ENCODE data around the gene IL32.
A peak's percentile ranks its signal among the peaks of the same experiment; 100 is the strongest.

The IL32 gene

DNA sequence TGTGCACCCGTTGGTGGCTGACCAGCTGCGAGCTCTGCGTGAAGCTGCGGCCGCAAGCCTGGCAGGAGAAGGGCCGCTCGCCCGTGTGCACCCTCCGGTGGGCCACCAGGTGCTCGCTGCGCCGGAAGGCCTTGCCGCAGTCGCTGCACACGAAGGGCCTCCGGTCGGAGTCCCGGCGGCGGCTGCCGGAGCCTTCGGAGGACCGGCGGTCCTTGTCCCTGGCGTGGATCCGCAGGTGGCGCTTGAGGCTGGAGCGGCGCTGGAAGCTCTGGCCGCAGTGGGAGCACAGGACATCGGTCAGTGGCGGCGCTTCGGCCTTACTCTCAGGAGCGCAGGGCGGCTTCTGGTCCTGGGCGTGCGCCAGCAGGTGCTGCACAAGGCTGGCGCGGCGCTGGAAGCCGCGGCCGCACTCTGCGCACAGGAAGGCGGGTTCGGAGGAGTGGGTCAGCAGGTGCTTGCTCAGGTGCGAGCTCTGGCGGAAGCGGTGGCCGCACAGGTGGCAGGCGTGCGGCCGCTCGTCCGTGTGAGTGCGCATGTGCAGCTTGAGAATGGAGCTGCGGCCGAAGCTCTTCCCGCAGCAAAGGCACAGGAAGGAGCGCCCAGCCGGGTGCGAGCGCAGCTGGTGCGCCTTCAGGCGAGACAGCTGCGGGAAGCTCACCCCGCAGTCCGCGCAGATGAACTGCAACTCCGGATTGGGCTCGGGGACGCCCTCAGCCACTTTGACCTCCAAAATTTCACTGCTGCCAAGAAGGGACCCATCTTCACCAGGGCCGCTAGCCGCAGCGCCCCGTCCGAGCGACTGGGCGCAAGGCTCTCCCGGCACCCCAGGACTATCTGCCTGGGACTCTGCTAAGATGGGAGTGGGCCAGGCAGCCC, 24.5 kb downstream of the IL32 start:
- DNase-seq (ENCODE audit: low read depth), result no peak

DNA sequence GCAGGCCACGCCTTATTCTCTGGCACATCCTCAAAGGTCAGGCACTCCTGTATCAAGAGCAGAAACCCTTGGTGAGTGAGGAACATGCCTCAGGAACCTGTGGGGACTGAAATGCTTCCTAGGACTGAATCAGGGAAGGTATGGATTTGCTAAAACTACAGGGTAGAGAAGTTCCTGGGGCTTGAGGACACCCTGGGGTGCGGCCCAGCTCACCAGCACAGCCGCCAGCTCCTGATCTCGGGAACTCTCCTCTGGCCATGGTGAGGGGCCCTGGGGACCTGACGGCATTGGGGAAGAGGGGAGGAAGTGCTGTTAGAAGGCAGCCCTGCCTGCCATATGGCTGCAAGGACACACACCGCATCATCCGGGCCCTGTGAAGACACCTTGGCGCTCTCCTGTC, 26.1 kb downstream of the IL32 start:
- DNase-seq (ENCODE audit: low read depth), result no peak

GRCh38 chr16:3092501-3092941, 27.1 kb downstream of the IL32 start:
- no peak for DNase-seq (ENCODE audit: low read depth)

- DNase-seq (ENCODE audit: low read depth), result no peak
These were observed 29.0 kb downstream of the IL32 start for GRCh38 chr16:3094289-3095027.

DNA sequence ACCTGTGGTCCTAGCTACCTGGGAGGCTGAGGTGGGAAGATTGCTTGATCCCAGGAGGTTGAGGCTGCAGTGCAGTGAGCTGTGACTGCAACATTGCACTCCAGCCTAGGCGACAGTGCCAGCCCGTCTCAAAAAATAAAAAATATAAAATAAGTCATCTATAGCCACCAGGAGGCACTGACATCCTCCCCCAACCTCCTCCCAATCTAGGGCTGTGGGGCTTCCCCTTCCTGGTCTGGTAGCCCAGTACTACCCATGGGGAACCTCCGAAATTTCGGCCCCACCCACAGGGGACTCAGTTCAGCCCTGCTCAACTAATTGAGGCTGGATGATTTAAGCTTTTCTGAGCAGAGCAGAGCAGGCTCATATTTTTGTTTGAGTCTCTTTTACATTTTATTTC, 30.4 kb downstream of the IL32 start:
- peak; percentile 37 for DNase-seq (ENCODE audit: low read depth)

- no peak for DNase-seq (ENCODE audit: low read depth)
These were observed 30.9 kb downstream of the IL32 start for GRCh38 chr16:3096362-3096761.

DNA sequence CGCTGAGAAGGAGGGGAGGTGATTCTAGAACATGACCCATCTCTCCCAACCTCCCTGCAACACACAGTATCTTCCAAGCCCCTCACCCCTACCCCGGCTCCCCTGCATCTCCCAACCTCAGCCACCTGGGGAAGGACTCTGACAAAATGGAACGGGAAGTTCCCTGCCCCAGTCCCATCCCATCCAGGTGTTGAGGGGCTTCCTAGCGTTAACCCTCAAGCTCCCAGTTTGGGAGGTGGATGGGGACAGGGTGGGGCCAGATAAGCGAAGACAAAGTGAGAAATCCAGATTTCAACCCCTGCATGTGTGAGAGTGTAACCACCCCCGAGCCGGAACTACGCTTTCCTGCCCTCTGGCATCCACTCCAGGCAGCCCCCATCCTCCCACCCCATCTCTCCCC, 31.8 kb downstream of the IL32 start:
- DNase-seq (ENCODE audit: low read depth), result no peak

GRCh38 chr16:3098459-3099394, 33.3 kb downstream of the IL32 start, which contains the start of gene ZSCAN10:
Gene ZSCAN10, minus strand, starts transcription at chr16:3099294. Its CDS starts 6,357 bp downstream, at chr16:3092937.
- no peak for DNase-seq (ENCODE audit: low read depth)

DNA sequence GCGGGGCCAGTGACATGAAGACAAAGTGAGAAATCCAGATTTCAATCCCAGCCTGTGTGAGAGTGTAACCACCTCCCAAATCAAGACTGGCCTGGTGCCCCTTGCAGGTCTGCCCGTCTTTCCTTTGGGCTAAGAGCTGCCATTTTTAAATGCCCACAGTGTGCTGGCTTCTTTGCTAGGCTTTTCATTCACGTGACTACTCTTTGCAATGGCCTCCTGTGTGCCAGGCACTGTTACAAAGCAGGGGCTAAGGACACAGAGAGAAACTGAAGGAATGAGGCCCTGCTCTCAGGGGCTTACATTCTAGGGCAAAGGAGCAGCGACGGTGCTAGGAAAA, 33.9 kb downstream of the IL32 start:
- no peak for DNase-seq (ENCODE audit: low read depth)

DNA sequence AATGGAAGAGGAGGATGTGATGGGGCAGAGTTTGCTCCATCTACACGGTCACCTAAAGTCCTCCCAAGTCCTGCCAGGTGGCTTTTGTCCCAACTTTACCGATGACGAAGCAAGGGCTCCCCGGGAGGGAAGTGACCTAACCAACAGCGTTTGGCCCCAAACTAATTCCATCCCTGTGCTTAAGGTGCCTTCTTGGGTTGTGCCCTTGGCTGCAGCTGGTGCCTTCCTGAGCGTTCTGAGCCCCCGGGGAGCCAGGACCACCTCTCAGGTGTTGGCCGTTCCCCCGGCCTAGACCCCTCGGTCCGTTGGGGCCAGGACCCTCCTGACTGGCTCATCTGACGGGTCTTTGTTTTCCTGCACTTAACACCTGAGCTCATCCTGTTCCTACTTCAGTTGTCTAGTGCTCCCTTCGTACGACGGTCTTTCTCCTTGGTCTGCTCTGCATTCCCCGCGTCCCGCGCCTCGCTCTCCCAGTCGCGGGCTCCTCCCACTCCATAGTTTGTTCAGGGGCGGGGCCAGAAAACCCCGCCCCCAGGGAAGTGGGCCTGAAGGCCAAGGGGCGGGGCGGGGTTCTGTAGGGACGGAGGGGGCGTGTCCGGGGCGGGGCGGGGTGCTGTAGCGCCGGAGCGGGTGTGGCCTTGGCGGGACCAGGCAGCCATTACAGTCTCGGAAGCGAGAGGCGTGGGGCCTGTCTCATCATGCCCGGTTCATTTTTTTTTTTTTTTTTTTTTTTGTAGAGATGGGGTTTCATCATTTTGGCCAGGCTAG, 34.5 kb downstream of the IL32 start:
- peak; percentile 92 for DNase-seq (ENCODE audit: low read depth)

DNA sequence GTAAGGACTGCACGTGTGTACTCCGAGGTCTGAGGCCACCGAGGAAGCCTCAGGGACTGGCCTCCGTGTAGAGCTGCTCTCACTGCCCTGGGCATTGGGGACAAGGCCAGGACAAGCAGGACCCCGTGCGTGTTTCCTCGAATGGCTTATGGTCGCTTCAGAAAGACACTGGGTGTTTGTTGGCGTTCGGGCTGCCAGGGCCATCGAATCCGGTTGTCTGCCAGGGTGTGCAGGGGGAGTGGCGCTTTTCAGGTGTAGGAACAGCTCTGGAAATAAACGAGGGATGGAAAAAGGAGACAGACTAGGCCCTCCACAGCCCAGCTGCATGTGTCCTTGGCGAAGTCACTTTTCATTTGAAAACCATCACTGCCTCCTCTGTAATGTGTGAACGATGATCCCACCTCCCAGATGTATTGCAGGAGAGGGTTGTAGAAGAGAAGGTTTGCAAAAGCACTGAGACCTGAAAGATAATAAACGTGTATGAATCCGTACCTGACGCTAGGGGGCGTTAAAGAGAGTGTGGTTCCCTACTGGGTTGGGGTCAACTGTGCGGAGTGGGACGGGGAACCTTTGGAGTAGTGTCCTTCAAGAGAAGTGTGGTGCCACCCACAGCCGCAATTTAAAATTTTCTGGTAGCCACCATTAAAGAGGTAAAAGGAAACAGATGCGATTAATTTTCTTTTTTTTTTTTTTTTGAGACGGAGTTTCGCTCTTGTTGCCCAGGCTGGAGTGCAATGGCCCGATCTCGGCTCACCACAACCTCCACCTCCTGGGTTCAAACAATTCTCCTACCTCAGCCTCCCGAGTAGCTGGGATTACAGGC, 35.8 kb downstream of the IL32 start:
- DNase-seq (ENCODE audit: low read depth), result no peak

- DNase-seq (ENCODE audit: low read depth), result no peak
These were observed 36.5 kb downstream of the IL32 start for GRCh38 chr16:3101841-3102470.

DNA sequence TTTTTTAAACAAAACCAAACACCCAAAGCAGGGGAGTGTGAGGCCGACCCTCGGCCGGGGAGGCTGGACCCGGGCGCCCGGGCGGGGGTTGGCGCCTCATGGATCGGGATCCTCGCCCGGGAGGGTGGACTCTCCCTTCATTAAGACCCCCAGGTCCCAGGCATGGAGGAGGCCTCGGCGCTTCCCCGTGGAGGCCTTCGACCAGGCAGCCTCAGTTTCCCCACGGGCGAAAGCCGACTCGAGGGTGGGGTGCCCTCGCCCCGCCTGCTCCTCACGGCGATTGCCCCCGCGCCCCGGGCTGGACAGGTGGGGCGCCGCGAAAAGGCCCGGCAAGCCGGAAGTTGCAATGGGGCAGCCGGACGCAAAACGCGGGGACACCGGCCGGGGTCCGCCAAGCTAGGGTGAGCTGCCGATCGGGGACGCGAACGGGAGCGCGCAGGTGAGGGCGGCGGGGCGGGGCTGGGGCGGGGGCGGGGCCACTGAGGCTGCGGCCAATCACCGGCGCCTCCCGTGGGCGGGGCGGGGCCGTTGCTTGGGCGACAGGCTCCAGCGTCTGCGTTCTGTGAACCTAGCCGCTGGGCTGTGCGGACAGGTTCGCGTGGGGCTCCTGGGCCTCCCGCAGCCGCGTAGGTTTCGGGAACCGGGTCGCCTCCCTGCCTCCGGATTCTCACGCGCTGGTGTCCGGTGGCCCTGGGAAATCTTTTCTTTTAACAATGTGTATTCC, 40.9 kb downstream of the IL32 start:
- DNase-seq (ENCODE audit: low read depth), result peak; percentile 88

DNA sequence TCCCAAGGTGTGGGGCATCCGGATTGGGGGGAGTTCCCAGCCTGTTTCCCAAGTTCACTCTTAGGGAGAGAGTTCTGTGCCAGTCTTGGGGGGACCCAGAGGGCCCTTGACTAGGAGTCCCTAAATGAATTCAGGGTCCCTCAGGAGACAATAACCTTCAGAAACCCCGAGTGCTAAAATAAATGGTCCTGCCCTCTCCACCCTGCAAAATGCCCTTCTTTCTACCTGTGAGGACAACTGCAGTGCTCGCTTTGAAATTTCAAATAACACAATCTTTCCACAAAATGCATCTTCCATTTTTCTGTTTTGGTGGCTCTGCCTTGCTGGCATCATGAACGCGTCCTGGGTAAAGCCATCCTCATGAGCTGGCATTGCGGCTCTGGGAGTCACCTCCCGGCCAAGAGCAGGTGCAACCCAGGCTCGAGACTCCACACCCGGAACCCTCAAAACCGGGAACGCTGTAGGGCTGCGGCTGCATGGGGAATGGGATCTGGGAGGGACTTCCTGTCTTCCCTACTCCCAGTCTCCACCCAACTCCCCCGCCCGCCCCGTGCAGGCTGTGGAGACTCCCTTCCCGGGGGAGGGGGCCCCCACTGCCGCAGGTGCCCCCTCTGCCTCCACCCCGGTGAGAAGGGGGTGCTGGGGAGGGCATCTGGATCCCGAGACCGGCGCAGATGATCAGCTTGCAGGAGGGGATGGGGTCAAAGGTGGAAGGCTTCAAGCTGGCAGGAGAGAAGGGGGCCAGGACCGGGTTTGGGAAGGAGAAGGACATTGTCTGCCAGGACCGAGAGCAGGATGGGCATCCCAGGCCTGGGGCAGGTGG, 46.8 kb downstream of the IL32 start, which contains the start of gene ZNF205:
Gene ZNF205 (plus strand): TSS at position 529 of the 823 bp plus-strand sequence. CDS start 845 bp downstream, outside the sequence.
- DNase-seq (ENCODE audit: low read depth), result no peak

DNA sequence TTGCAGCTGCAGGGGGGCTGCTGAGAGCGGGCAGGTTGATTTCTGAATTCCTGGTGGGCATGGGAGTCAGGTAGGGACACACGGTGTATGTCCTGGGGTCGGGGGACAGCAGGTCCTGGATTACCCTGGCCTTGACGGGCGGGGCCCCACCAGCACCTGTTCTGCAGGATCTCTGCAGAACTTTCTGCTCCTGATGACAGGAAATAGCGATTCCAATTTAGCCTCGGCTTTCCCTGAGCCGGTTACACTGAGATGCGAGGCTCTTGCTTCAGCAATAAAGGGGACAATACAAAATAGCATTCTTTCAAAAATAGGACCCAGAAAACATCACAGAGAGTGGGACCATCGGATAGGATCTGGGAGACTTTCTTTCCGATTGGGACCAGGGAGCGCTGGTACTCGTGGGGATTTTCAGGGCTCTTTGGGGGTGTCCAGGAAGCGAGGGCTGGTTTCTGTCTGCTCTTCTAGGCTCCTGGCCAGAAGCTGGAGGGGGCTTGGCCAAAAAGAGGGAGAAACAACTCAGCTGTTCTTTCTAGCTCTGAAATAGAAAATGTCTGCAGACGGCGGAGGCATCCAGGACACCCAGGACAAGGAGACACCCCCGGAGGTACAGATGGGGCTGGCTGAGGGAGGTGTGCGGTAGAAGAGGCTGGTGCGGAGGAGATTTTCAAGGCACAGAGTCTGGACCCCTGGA, 47.6 kb downstream of the IL32 start:
- DNase-seq (ENCODE audit: low read depth), result no peak

GRCh38 chr16:3113765-3114479, 48.5 kb downstream of the IL32 start:
- DNase-seq (ENCODE audit: low read depth), result no peak

DNA sequence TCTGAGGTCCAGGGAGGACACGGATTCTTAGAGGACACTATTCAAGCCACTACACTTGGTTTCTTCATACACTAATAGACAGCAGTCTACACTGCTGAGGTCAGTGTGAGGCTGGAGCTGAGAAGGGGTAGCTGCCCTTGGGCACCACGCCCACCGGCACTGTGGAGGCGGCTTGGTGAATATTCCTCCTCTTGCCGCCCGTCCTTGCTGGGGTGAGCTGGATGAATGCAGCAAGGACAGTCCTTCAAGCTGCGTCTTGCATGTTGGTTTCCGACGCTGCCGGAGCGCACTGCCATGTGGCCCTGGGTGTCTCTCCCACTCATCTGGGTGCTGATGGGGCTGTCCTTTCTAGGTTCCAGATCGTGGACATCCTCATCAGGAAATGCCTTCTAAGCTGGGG, 49.6 kb downstream of the IL32 start:
- no peak for DNase-seq (ENCODE audit: low read depth)

Data from stimulated activated CD8-positive, alpha-beta memory T cell treated with anti-CD3 and anti-CD28 coated beads, Interleukin-4, amount 100 ng/mL, for 24 hours (primary cell).